ENCODE measurements around the gene TMTC2.
A peak's percentile ranks its signal among the peaks of the same experiment; 100 is the strongest.

The TMTC2 gene

DNA sequence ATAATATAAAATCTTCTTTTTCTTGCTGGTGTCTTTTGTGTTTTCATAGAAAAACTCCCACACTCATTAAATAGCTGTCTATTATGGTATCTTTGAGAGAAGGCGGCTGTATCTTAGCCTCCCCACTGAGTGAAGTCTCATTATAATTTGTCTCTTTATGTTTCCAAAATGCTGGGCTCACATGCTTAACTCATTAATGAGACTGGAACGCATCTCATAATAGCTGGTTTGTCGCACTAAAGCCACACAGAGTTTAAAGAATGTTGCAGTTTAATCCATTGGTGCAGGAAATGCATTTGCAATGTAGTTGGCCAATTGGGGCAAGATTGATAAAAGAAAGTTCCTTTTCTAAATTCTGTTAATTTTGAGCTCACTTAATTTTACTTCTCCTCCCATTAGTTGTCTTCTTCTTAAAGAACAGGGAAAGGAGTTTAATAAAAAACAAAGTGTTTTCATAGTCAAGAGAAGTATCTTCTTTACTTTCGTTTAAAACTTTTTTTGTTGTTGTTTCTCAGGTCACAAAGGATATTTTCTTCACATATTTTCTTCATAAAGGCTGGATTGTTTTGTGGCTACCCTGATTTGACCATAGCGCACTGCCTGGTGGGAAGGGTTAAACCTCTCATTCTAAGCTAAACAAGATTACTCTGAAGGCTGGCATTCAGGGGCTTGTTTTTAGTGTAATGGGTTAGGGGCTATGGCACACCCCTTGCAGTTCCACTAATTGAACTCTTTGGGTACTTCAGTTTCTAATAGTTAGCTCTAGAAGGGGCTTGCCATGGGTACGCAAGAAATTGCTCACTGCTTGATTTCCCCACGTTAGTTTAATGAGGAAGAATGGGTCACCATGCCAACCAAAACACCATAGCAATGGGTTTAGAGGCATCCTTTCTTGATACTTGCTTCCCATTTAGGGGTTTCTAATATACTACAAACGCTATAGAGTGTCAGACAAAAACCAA lies 197.0 kb downstream of the TMTC2 start:
- no peak for DNase-seq (ENCODE audit: low spot score)

DNA sequence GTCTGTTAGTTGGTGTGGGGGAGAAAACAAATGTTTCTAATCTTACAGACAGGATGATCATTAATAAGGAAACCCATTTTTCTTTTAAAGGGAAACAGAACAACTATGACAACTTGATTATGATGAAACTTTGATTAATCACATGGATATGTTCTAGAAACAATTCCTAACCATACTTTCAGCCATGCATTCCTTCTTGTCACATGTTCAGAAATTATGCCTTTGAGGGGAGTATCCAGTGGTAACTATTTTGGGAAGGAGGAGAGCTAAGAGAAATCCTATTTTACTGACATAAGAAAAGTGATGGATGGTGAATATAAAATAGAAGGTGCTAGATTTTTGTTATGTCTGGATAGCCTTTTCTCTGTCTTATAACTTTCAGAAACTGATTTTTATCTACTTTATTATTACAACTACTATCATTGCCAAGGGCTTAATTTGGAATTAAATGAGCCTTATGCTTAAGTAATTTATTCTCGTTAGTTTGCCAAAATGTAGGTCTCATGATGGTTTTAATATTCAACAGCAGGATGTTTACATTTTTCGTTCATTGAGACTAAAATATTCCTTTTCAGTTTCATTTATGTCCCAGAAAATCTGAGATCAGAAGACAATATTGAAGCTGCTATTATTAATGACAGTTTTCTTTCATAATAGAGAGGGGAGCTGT lies 200.1 kb downstream of the TMTC2 start:
- no peak for DNase-seq (ENCODE audit: low spot score)

DNA sequence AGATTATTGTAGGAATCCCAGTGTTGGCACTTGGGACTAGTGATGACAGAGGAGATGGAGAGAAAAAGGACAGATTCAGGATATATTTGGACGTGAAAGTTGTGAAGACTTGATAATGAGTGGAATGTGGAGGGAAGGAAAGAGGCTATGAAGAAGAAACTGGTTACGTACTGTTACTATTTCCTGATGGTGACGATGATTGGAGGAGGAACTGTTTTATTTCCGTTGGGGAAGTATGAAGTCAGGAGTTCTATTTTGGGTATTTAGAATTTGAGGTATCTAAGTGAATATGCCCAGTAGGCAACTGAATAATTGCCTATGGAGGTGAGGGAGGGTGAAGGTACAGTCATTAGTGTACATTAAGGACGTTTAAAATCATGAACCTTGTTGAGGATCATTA lies 207.2 kb downstream of the TMTC2 start:
- DNase-seq (ENCODE audit: low spot score), result no peak

DNA sequence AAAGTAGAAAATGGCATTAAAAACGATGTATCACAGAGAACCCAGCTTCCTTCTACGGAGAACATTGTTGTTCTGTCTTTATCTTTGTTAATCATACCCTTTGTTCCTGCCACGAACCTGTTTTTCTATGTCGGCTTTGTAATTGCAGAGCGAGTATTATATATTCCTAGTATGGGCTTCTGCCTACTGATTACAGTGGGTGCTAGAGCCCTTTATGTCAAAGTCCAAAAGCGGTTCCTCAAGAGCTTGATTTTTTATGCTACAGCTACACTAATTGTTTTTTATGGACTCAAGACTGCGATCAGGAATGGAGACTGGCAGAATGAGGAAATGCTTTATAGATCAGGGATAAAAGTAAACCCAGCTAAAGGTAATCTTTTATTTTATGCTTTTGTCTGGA lies 209.6 kb downstream of the TMTC2 start:
- no peak for DNase-seq (ENCODE audit: low spot score)

DNA sequence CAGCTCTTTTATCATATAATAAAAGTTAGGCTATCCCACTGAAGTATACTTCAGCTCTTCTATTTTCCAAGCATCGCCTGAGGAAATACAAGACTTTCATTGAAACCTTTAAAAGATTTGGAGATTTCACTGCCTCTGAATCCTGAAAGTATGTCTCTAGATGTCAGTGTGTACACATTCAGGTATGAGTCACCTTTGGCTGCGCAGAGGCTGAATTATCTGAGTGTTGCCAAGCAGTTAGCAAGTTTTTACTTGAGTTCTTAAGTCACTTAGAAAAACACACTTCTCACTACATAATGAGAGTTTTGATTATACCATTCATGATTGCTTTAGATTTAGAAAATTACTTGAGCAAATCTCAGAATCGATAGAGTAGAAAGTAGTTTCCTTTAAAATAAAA lies 210.3 kb downstream of the TMTC2 start:
- peak; percentile 3 for DNase-seq (ENCODE audit: low spot score)

DNA sequence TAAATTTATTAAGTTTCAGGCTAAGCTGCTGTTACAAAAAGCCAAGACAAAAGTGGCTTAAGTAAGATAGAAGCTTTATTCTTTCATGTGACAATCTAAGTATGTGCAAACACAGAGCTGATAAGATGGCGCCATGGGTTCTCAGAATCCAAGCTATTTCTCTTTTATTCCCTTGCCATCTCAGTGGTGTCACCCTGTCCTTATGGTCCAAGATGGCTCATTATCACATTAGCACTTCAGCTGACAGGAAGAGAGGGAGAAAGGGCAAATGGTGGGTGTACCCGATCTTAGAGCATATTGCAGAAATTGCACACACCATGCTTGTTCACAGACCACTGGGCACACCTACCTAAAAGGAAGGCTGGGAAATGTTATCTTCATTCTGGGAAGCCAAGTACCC lies 211.7 kb downstream of the TMTC2 start:
- no peak for DNase-seq (ENCODE audit: low spot score)

DNA sequence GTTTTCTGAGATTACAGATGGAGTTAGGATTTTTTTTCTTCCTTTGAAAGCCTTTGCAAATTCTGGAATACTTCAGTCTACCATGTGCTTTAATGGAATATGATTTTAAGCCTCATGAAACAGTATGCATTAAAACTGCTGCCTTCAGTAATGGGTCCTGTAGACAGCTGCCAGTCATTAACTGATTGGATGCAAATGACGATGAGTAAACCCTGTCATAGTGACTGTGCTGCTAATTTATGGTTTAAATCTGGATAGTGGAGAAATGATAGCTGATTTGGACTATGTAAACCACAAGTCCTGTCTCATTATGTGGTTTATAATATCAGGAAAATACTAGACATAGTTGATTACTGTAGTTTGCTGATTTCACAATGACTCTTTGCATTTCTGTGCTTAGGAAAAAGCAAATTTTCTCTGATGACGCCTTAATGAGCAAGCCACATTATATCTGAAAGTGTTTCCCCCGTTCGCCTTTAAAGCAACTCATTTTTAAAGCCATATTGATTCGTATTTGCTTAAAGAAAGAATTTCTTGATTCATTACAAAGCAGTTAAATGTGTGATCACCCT lies 217.6 kb downstream of the TMTC2 start:
- peak; percentile 4 for DNase-seq (ENCODE audit: low spot score)

DNA sequence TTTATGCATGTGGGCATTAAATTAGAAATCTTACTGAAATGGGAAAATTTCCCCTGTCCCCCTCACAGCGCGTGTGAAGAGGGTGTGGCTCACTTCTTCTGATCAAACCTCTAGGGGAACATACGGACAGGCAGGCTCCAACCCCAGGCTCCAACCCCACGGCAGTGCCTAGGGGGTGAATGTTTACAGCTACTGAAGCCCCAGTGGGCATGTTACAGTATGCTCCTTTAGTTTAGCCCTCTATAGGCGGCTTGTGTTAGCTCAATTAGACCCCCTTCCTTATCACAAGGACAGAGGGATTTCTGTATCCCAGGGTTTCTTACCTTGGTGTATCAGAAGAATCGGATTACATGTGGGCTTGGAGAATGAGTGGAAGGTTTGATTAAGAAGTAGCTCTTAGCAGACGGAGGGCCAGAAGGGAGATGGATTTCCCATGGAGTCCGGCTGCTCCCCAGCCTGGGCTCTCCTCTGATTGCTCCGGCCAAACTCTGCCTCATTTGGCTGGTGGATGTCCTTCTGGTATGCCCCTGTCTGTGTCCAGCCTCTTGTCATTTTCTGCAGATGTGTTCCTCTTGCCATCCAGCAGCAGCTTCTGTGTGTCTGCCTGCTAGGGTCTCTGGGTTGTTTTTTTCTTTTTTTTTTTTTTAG lies 223.7 kb downstream of the TMTC2 start:
- no peak for DNase-seq (ENCODE audit: low spot score)

DNA sequence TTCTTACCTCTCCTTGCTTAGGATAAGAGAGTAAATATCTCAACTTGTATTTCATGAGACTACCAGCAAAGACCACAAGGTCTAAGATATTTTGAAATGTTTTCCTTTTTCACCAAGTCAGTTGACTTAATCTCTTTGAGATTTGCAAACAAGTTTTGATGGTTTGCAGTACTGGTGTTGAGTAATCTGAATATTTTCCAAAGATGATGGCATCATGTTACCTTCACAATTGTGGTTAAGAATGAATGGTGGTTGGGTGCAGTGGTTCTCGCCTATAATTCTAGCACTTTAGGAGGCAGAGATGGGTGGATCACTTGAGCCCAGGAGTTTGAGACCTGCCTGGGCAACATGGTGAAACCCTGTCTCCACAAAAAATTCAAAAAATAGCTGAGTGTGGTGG lies 225.7 kb downstream of the TMTC2 start:
- no peak for DNase-seq (ENCODE audit: low spot score)

DNA sequence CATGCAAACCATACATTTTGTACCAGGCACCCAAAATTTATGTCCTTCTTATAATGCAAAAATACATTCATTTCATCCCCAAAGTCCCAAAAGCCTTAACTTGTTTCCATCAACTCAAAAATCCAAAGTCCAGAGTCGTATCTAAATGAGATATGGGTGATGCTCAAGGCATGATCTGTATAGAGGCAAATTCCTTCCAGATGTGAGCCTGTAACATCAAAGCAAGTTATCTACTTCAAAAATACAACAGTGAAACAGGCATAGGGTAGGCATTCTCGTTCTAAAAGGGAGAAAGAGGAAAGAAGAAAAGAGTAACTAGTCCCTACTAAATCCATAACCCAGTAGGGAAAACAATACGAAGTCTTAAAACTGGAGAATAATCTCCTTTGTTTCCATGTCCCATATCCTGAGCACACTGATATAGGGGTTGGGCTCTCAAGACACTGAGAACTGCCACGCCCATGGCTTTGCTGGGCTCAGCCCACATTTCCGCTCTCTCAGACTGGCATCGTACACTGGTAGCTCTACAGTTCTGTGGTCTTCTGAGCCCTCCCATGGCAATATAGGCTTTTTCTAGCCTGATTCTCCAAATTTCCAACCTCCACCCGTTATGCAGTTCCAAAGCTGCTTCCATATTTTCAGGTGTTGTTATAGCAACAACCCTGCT lies 232.8 kb downstream of the TMTC2 start:
- DNase-seq (ENCODE audit: low spot score), result no peak

DNA sequence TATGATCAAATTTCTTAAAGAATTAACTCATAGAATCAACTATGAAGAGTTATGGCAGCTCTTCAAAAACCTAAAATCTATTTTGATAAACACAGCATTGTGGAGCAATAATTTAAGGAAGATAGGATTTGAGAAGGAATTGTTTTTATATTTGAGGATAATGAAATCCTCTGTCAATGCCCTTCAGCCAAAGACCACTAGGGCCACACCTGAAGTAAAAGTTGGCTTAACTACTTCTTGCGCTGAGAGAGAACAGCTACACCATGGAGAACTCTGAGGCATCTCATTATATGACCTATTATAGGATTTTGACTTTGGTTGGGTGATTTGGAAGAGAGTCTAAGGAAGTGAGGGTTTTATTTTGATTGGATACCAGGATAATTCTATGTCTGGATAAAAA lies 237.2 kb downstream of the TMTC2 start:
- no peak for DNase-seq (ENCODE audit: low spot score)

DNA sequence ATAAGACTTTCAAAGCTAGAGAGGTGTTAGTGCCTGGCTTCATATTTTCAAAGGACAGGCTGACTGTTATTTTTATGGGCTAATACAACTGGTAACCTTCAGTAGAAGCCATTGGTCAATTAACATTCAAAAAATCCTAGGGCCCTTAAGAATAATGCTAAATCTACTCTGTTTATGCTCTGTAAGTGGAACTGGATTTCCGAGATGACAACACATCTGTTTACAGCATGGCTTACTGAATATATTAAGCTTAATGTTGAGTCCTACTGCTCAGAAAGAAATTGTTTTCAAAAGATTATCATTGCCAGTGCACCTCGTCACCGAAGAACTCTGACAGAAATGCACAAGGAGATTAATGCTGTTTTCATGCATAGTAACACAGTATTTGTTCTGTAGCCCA lies 239.9 kb downstream of the TMTC2 start:
- no peak for DNase-seq (ENCODE audit: low spot score)

DNA sequence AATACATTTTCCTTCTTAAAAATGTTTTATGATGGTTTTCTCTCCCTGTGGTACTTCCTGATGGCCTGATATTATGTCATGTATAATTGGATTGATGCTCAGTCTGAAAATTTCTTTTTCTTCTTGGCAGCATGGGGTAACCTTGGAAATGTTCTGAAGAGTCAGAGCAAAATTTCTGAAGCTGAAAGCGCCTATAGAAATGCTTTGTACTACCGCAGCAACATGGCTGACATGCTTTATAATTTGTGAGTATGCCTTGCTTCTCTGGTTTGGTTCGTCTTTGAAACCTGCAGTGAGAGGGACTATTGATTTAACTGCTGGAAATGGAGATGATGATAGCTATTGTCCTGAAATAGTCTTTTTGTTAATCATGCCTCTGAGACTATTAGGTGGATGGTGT lies 243.6 kb downstream of the TMTC2 start:
- DNase-seq (ENCODE audit: low spot score), result no peak

DNA sequence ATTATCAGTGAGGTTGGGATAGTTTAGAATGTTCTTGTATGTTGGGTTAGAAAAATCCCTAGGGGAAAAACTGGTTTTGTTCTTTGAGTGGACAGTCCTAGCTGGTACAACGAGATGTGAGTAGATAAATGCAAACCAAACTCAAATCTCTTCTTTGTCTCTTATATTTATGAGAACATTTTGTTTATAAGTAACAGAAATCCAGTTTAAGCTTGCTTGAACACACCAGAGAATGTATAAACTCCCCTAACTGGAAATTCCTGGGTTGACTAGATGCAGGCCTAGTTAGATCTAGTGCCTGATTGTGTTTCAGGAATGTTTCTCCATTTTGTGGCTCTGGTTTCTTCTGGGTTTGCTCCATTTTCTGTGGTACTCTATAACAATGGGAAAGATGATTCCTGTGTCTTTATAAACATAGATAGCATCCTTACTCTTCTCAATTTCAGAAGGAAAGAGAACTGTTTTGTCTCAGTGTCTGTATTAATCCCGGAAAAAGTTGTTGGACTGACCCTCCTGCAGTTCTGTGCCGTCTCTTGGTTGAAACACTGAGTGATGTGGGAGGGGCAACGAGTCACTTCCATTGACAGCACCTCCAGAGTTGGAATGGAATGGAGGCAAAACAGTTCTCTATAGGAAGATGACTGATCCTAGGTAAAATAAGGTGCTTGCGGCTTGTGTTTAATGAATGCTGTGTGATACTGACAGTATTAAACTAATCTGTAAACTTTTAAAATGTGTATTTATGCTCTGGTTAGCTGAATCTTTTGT lies 244.8 kb downstream of the TMTC2 start:
- DNase-seq (ENCODE audit: low spot score), result no peak

DNA sequence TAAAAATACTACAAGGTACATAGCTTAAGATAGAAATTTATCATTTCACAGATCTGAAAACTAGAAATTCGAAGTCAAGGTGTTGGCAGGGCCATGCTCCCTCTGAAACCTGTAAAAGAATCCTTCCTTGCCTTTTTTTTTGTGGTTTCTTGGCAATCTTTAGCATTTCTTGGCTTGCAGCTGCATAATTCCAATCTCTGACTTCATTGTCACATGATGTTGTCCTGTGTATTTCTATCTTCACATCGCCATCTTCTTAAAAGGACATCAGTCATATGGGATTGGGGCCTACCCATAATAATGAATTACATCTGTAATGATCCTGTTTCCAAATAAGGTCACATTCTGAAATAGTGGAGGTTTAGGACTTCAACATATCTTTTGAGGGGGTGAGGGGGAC lies 250.4 kb downstream of the TMTC2 start:
- no peak for DNase-seq (ENCODE audit: low spot score)

DNA sequence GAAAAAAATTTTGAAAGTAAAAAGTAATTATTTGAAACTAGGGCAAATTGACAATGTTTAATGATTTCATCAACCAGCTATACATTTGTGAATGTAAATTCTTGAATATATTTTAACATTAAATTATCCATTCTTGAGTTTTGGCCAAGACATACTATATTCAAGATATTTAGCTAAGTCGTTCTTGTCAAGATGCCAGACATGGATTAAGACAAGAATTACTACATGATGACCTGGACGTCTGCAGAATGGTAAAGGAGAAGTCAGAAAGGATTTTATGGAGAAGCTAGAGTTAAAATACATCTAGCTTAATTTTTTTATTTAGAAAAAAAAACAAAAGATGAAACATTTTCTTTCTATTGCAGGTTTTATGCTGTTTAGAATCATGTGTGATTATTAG lies 255.8 kb downstream of the TMTC2 start:
- no peak for DNase-seq (ENCODE audit: low spot score)

DNA sequence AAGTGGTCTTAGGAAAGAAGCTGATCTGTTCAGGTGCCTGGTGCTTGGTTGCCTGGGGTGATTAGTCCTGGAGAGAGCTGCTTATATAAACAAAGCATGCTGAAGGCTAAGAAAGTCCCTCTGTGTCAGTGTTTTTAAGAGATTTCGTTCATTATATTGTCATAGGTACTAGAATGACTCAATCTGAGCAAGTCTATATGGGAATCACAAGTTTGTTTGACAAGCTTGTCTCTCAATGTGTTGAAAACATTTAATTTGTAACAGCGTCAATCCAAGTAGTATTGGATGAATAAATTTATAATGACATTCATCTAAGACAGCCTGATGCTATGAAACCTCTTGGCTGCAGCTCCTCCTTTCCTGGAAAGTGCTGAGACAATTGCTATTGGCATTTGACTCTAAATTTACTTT lies 256.3 kb downstream of the TMTC2 start:
- no peak for DNase-seq (ENCODE audit: low spot score)

DNA sequence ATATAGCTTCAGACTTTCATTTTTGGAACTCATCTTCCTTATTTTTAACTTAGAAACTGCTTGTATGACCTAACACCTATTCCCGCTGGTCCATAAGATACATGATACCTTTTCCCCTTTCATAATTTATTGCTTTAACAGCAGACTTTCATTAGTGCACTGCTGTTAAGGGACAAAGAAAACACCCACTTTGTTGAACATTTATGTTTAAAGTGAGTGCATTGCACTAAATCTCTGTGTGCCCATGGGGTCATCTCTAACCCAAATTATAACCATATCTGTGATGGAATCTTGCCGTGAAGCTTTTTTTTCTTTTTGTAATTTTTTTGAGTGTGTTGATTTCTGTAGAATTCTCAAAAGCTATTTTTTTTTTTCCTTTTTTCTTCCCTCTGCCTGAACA lies 261.8 kb downstream of the TMTC2 start:
- DNase-seq (ENCODE audit: low spot score), result no peak

DNA sequence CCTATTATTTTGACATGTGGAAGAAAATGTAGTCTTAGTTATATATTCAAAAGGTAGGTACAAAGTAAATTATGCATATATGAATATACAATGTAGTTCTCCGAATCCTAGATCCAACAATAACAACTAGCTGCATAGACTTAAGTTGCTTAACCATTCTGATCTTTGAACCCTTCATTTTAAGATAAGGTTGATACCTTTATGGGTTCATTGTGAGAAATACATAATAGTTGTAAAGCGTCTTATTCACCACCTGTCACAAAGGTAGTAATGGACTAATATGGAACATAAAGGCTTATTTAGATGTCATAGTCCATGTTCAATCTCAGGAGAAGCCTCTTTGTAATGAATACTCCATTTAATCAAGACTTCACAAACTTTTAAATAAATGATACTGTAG lies 263.6 kb downstream of the TMTC2 start:
- no peak for DNase-seq (ENCODE audit: low spot score)

DNA sequence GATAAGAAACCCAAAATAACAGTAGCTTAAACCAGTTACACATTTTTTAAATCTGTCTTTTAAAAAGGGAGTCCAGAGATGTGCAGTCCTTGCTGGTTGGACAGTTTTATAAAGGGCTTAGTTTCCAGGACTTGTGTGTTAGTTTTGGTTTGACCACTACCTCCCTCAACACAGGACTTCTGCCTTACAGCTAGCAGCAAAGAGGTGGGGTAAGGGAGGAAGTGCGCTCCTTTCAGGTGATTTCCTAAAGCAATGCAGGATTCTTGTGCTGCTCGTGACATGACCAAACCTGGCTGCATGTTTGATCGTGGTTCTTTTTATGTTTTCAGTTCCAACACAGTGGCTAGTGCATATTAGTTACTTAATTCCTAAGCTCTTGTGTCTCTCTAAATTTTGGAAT lies 266.2 kb downstream of the TMTC2 start:
- no peak for DNase-seq (ENCODE audit: low spot score)

DNA sequence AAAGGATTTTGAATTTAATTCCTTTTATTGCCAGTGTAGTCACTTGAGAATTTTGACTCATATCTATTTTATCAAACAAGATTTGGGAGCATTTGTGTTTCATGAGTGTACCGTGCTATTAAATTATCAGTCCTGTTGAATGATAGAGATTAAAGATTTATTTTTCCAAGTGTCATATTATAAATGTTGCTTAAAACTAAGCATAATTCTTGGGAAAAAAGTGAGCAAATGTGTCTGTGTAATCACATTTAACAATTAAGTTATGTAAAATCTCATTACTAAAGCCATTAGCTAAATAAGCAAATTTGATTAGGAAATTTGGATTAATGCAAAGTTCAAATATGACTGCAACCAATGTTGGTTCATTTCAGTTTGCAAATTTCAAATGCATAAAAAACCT lies 266.7 kb downstream of the TMTC2 start:
- DNase-seq (ENCODE audit: low spot score), result no peak

Measured in AG08396 (cell line).